Ovary (tissue), 9 donors: ENCODE measurements around the gene VEGFB. TPM values are rescaled to one million over a fixed set of nuclear protein-coding genes. Genes with fewer than 3 reads are reported as not detected.

Source experiments
- DNase-seq, 5 donors: peaks; one replicate each; pipeline ENCODE4 v3.0.0-alpha.2; 2019 to 2020
- H3K27ac ChIP-seq, 2 donors: fragments of 200-600 bp; one replicate each; pipeline versions ENCODE4 v1.5.1 to v1.8.0; 2019 to 2022
- H3K27me3 ChIP-seq: fragments of 200-600 bp; one replicate; pipeline ENCODE4 v1.8.0; 2022
- H3K36me3 ChIP-seq: fragments of 200-600 bp; sonication (generic); one replicate; pipeline ENCODE4 v1.5.1; 2019
- H3K4me1 ChIP-seq: one replicate; pipeline ENCODE4 v1.8.1; 2013; ENCODE audit warnings: mild to moderate bottlenecking, moderate library complexity; ENCODE audit not compliant: insufficient read depth
- H3K4me3 ChIP-seq: fragments of 200-600 bp; sonication (generic); one replicate; pipeline ENCODE4 v1.5.1; 2017
- H3K9me3 ChIP-seq, 2 donors: fragments of 200-600 bp in 1 of 2; sonication (generic) in 1 of 2; one replicate each; pipeline versions ENCODE4 v1.5.1 to v1.8.1; 2013 to 2019; ENCODE audit warnings: mild to moderate bottlenecking in 1 of 2, moderate library complexity in 1 of 2
- CTCF ChIP-seq, 3 donors: fragments of 450-650 bp in 2 of 3; fragments of 200-600 bp in 1 of 3; IDR thresholded peaks; one replicate each; pipeline versions ENCODE4 v1.5.1 to v1.8.0; 2016 to 2022; ENCODE audit warnings: antibody characterized with exemption in 3 of 3, mild to moderate bottlenecking in 1 of 3
- EP300 ChIP-seq: sonication (generic); formaldehyde crosslinking; IDR thresholded peaks from one replicate; pipeline ENCODE4 v1.6.1; 2017; ENCODE audit warnings: antibody characterized with exemption
- POLR2A ChIP-seq: fragments of 450-650 bp; IDR thresholded peaks from one replicate; pipeline ENCODE4 v1.6.1; 2017; ENCODE audit warnings: antibody characterized with exemption, mild to moderate bottlenecking, moderate library complexity
- WGBS, 3 donors: extraction: QIAGEN DNeasy Blood & Tissue Kit in 1 of 3; methylation state at CpG; one replicate each; pipeline versions ENCODE4 v1.1.5 to v1.1.7; 2013 to 2017; 5-methylcytosine and 5-hydroxymethylcytosine counted together
- intact Hi-C, 4 donors: fragments of 100-400 bp; cut with DNase I; formaldehyde crosslinking; loops; one replicate each; pipeline versions ENCODE4 v1.11.0 to v1.15.1; 2022 to 2023
- polyA plus RNA-seq, 2 donors: library from polyadenylated mRNA; stranded (reverse); fragments of 200-250 nt in 1 of 2; fragments of 350-450 nt in 1 of 2; fragmentation: Illumina TruSeq in 1 of 2; extraction: RNeasy Lipid Tissue Mini Kit (QIAGEN cat#74804) in 1 of 2; gene quantifications; one replicate each; pipeline ENCODE4 v1.2.3, GENCODE V29; 2013 to 2014
- total RNA-seq, 7 donors: library from RNA; depleted of rRNA in 2 of 7; stranded (reverse); fragments of >200 nt in 2 of 7; fragmentation: NEBNext Ultra II Directional in 3 of 7; extraction: Animal tissue kit (Norgen Biotek cat#: 25700) in 3 of 7; gene quantifications; one replicate each; pipeline versions ENCODE4 v1.1.0 to v1.2.4, GENCODE V29; 2016 to 2023
- donor health status: DM: no; HTN: no; CAD: no; lungs with moderate emphysema.
- donor health status: DM: no; HTN: no; CAD: no.
- donor health status: Bipolar disorder and iron deficiency.
- donor health status: DM: yes; HTN: yes; CAD: no.
- donor health status: DM: no; HTN: no; CAD: no.
- donor health status: DM: yes; HTN: yes; CAD: no.

The VEGFB gene
- total and polyA plus RNA-seq, 9 donors: 27.4 to 164 (median 124) TPM

- Histone ChIP-seq H3K36me3 (no peaks in the 10 kb centered on the region), H3K27ac (no peak overlapping the region), H3K9me3 (no peaks in the 10 kb centered on the region), H3K27me3 (no peaks in the 10 kb centered on the region), H3K4me1 (peaks cover 11% of the 10 kb centered on the region), H3K4me3 (no peak overlapping the region)
- DNase-seq: peak in 2 of 5 donors; percentile 15 to 16
- WGBS, 3 donors: 93 to 95% (median 93%) methylated on average over 22 of the region's 22 CpGs
- intact Hi-C loops: loop anchor here in 1 of 4 donors (10.0 kb wide), 1 partner anchor 1783 kb away; no protein-coding TSS in a partner anchor
- TF ChIP-seq CTCF (IDR thresholded peaks at IDR 0.05) (no peak), POLR2A (no peak), EP300 (no peak)
These were observed 47.8 kb downstream of the VEGFB start for GRCh38 chr11:64281957-64282770.

DNA sequence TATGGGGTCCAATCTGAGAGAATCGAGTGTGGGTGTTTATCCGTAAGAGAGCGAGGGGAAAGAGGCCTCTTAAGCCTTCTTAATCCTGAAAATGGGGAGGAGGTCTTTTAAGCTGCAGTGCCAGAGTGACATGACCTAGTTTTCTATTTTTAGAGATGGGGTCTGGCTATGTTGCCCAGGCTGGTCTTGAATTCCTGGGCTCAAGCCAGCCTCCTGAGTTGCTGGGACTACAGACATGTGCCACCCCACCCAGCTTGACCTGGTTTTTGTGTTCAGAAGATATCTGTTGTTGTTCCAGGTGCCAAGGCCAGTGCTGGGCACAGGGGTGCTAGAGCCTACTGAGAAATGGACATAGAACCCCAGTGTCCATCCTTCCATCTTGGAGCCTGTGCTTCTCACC, 48.7 kb downstream of the VEGFB start:
- DNase-seq: peak in 1 of 5 donors; percentile 25
- H3K36me3 ChIP-seq: no peaks in the 10 kb centered on the region
- peaks cover 11% of the 10 kb centered on the region for H3K4me1 ChIP-seq
- no peak overlapping the region for H3K4me3 ChIP-seq
- no peaks in the 10 kb centered on the region for H3K9me3 ChIP-seq
- H3K27me3 ChIP-seq: no peaks in the 10 kb centered on the region
- intact Hi-C loops: loop anchor here in 1 of 4 donors (10.0 kb wide), 1 partner anchor 1782 kb away; no protein-coding TSS in a partner anchor
- H3K27ac ChIP-seq: no peak overlapping the region
- no peak for TF ChIP-seq POLR2A
- TF ChIP-seq EP300: no peak
- TF ChIP-seq CTCF (IDR thresholded peaks at IDR 0.05): no peak
- 86 to 89% (median 87%) methylated on average over 3 of the region's 3 CpGs for WGBS, 3 donors

- intact Hi-C loops: loop anchor here in 2 of 4 donors (2.0 to 10.0 kb wide), 3 partner anchors 14 to 1780 kb away; partner anchors contain the start of gene ESRRA (in 1 of the 2)
- Histone ChIP-seq H3K4me3 (peak within 1 kb of the TSS; percentile 82), H3K36me3 (no peaks in the 10 kb centered on the region), H3K4me1 (peaks cover 11% of the 10 kb centered on the region), H3K27me3 (no peaks in the 10 kb centered on the region), H3K9me3 (no peaks in the 10 kb centered on the region), H3K27ac (peak within 1 kb of the TSS; percentile 83 to 96)
- TF ChIP-seq CTCF (IDR thresholded peaks at IDR 0.05) (no peak), POLR2A (peak; percentile 69), EP300 (no peak)
- 2 to 7% (median 2%) methylated on average over 19 to 44 of the region's 44 CpGs for WGBS, 3 donors
- peak; percentile 94 to 98 (median 96) for DNase-seq
These were observed 49.9 kb downstream of the VEGFB start, which contains the start of gene BAD for GRCh38 chr11:64284048-64284961. Gene BAD (minus strand): TSS chr11:64284665. CDS start chr11:64284368, 297 bp downstream.
